ENCODE results near the gene BMERB1. TPM values are rescaled to one million over a fixed set of nuclear protein-coding genes. Genes with fewer than 3 reads are reported as not detected.

Gene BMERB1
- total RNA-seq, 1 donor from 2014 or later, result 47.9 TPM

GRCh38 chr16:15483857-15484256 is 49.5 kb downstream of the BMERB1 start:
- Mint-ChIP-seq H3K4me1 (ENCODE audit: unreplicated experiment) (peaks cover 15% of the 10 kb centered on the region), H3K9me3 (ENCODE audit: unreplicated experiment) (no peaks in the 10 kb centered on the region), H3K36me3 (ENCODE audit: unreplicated experiment) (no peaks in the 10 kb centered on the region), H3K4me3 (ENCODE audit: unreplicated experiment) (no peak overlapping the region), H3K27ac (ENCODE audit: unreplicated experiment) (no peak overlapping the region), H3K27me3 (ENCODE audit: unreplicated experiment) (no peaks in the 10 kb centered on the region)
- no peak for TF ChIP-seq CTCF (IDR thresholded peaks at IDR 0.05)
- no peak for DNase-seq (ENCODE audit: extremely low spot score, unreplicated experiment)

- H3K27me3 Mint-ChIP-seq (ENCODE audit: unreplicated experiment), result no peaks in the 10 kb centered on the region
- no peaks in the 10 kb centered on the region for H3K36me3 Mint-ChIP-seq (ENCODE audit: unreplicated experiment)
These were observed 50.3 kb downstream of the BMERB1 start for GRCh38 chr16:15484662-15485061.

GRCh38 chr16:15485175-15485574 is 50.8 kb downstream of the BMERB1 start:
- TF ChIP-seq CTCF (IDR thresholded peaks at IDR 0.05), result no peak
- no peaks in the 10 kb centered on the region for H3K27me3 Mint-ChIP-seq (ENCODE audit: unreplicated experiment)
- H3K36me3 Mint-ChIP-seq (ENCODE audit: unreplicated experiment), result no peaks in the 10 kb centered on the region
- H3K4me3 Mint-ChIP-seq (ENCODE audit: unreplicated experiment), result no peak overlapping the region
- H3K27ac Mint-ChIP-seq (ENCODE audit: unreplicated experiment), result no peak overlapping the region
- H3K4me1 Mint-ChIP-seq (ENCODE audit: unreplicated experiment), result peaks cover 28% of the 10 kb centered on the region
- no peak for DNase-seq (ENCODE audit: extremely low spot score, unreplicated experiment)
- no peaks in the 10 kb centered on the region for H3K9me3 Mint-ChIP-seq (ENCODE audit: unreplicated experiment)

More at GRCh38 chr16:15484662-15485061, 50.3 kb downstream of the BMERB1 start:
- Mint-ChIP-seq H3K4me1 (ENCODE audit: unreplicated experiment) (peaks cover 23% of the 10 kb centered on the region), H3K9me3 (ENCODE audit: unreplicated experiment) (no peaks in the 10 kb centered on the region), H3K4me3 (ENCODE audit: unreplicated experiment) (no peak overlapping the region), H3K27ac (ENCODE audit: unreplicated experiment) (no peak overlapping the region)
- DNase-seq (ENCODE audit: extremely low spot score, unreplicated experiment), result no peak
- no peak for TF ChIP-seq CTCF (IDR thresholded peaks at IDR 0.05)

- Mint-ChIP-seq H3K27ac (ENCODE audit: unreplicated experiment) (no peak overlapping the region), H3K36me3 (ENCODE audit: unreplicated experiment) (no peaks in the 10 kb centered on the region), H3K4me1 (ENCODE audit: unreplicated experiment) (peaks cover 34% of the 10 kb centered on the region), H3K27me3 (ENCODE audit: unreplicated experiment) (no peaks in the 10 kb centered on the region), H3K4me3 (ENCODE audit: unreplicated experiment) (no peak overlapping the region), H3K9me3 (ENCODE audit: unreplicated experiment) (no peaks in the 10 kb centered on the region)
- no peak for DNase-seq (ENCODE audit: extremely low spot score, unreplicated experiment)
- TF ChIP-seq CTCF (IDR thresholded peaks at IDR 0.05), result no peak
These were observed 52.3 kb downstream of the BMERB1 start for GRCh38 chr16:15486661-15487060.

GRCh38 chr16:15487336-15488284 is 53.2 kb downstream of the BMERB1 start:
- no peak for TF ChIP-seq CTCF (IDR thresholded peaks at IDR 0.05)
- Mint-ChIP-seq H3K4me3 (ENCODE audit: unreplicated experiment) (no peak overlapping the region), H3K27me3 (ENCODE audit: unreplicated experiment) (no peaks in the 10 kb centered on the region), H3K9me3 (ENCODE audit: unreplicated experiment) (no peaks in the 10 kb centered on the region), H3K27ac (ENCODE audit: unreplicated experiment) (no peak overlapping the region), H3K4me1 (ENCODE audit: unreplicated experiment) (peaks cover 31% of the 10 kb centered on the region), H3K36me3 (ENCODE audit: unreplicated experiment) (no peaks in the 10 kb centered on the region)
- DNase-seq (ENCODE audit: extremely low spot score, unreplicated experiment), result no peak
